SH-SY5Y (cell line): Measurements from ENCODE around the gene AOAH.

Experiments
- GATA2 ChIP-seq: IDR thresholded peaks from 2 replicates; pipeline ENCODE4 v1.6.1; 2011; ENCODE audit warnings: mild to moderate bottlenecking, low read depth, low read length
- GATA3 ChIP-seq: IDR thresholded peaks from 2 replicates; pipeline ENCODE4 v1.6.1; 2011; ENCODE audit warnings: low read depth, mild to moderate bottlenecking, low read length, moderate library complexity

- TF ChIP-seq GATA3 (no peak), GATA2 (no peak)
Observed at GRCh38 chr7:36735172-36735571, 10.9 kb upstream of the AOAH start.
